Prostate gland (tissue), 2 donors: ENCODE data around the gene NAIF1.

Source experiments
- POLR2A ChIP-seq: fragments of 450-650 bp; IDR thresholded peaks from one replicate; pipeline ENCODE4 v1.6.1; 2016; ENCODE audit warnings: antibody characterized with exemption, mild to moderate bottlenecking
- POLR2AphosphoS5 ChIP-seq: sonication (generic); formaldehyde crosslinking; IDR thresholded peaks from one replicate; pipeline ENCODE4 v1.6.1; 2017; ENCODE audit warnings: antibody characterized with exemption
- TF ChIP-seq, protein P1 (sequence below), 4 experiments: fragments of 200-600 bp in 2 of 4; fragments of 450-650 bp in 2 of 4; sonication (generic) in 2 of 4; IDR thresholded peaks; 1 replicate in 3 of 4; 2 replicates in 1 of 4; pipeline ENCODE4 v1.5.1; 2016 to 2019; ENCODE audit warnings: antibody characterized with exemption in 4 of 4, mild to moderate bottlenecking in 2 of 4, moderate library complexity in 2 of 4

DNA sequence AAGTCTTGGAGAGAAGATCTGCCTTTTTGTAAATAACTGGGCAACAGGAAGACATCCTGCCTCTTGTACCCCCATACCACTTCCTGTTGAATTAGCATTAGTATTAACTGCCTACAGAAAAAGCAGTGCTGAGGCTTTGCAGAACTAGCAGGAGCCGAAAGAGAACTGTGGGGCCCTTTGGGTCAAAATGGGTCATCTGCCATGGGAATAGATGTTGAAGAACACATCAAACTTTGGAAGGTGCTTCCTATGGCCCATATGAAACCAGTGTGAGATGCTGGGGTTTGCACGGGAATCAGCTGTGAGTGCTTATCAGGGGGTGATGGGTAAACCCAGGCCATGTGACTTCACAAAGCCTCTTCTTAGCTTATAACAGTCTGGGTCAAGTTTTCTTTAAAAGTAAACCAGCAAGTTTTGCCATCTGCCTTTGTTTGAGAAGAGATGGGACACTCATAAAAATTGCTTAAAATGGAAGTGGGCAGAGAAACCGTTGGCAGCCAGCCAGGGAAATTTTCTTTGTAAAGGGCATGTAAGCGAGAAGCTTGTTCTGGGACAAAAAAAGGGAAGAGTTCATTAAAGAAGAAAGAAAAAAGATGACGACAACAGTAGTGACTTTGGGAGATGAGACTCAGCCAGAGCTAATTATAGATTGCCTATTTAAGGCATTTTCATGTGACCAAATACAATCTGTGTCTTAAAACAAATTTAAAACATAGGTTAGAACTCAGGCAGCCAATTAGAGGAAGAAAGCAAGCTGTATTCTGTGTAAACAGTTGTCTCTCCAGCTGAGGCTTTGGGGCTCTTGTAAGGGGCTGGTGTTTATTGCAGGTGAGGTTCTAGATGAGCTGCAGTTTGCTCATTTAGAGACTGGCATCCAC lies 5.3 kb upstream of the NAIF1 start:
- TF ChIP-seq POLR2AphosphoS5: peak; percentile 91
- TF ChIP-seq, protein P1, sequence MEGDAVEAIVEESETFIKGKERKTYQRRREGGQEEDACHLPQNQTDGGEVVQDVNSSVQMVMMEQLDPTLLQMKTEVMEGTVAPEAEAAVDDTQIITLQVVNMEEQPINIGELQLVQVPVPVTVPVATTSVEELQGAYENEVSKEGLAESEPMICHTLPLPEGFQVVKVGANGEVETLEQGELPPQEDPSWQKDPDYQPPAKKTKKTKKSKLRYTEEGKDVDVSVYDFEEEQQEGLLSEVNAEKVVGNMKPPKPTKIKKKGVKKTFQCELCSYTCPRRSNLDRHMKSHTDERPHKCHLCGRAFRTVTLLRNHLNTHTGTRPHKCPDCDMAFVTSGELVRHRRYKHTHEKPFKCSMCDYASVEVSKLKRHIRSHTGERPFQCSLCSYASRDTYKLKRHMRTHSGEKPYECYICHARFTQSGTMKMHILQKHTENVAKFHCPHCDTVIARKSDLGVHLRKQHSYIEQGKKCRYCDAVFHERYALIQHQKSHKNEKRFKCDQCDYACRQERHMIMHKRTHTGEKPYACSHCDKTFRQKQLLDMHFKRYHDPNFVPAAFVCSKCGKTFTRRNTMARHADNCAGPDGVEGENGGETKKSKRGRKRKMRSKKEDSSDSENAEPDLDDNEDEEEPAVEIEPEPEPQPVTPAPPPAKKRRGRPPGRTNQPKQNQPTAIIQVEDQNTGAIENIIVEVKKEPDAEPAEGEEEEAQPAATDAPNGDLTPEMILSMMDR (IDR thresholded peaks at IDR 0.05): no peak
- TF ChIP-seq POLR2A: no peak
